Measurements from ENCODE around the gene EIF4E.

The EIF4E gene

GRCh38 chr4:98899277-98899676 lies 29.7 kb downstream of the EIF4E start:
- Histone ChIP-seq H3K79me2 (ENCODE audit: control insufficient read depth, low read length) (peaks cover 98% of the 10 kb centered on the region), H3K4me1 (ENCODE audit: control insufficient read depth, low read length) (no peaks in the 10 kb centered on the region), H3K36me3 (ENCODE audit: control insufficient read depth, low read length) (peaks cover 84% of the 10 kb centered on the region), H3K27ac (ENCODE audit: low read depth, low read length) (no peak overlapping the region), H4K20me1 (ENCODE audit: control insufficient read depth, insufficient read depth, low read depth, low read length) (peaks cover 7% of the 10 kb centered on the region; the same call in 1 of the 2 replicates), H3K27me3 (ENCODE audit: control insufficient read depth, low read length) (no peaks in the 10 kb centered on the region), H3K4me3 (ENCODE audit: low read length) (no peak overlapping the region), H3K9me3 (ENCODE audit: control insufficient read depth, insufficient read depth, low read length) (no peaks in the 10 kb centered on the region), H3F3A (ENCODE audit: control insufficient read depth, insufficient read depth) (0 out of 2 replicates have a peak, but pooled peaks cover 2% of the 10 kb centered on the region), H3K4me2 (ENCODE audit: low read length) (no peak overlapping the region), H3K9me2 (replicated peaks; ENCODE audit: control insufficient read depth, low read length) (no peaks in the 10 kb centered on the region)
- TF ChIP-seq CTCF (IDR thresholded peaks at IDR 0.05; ENCODE audit: low read depth, low read length, poor library complexity, severe bottlenecking) = no peak

GRCh38 chr4:98891478-98892337 lies 37.2 kb downstream of the EIF4E start:
- Histone ChIP-seq H3F3A (ENCODE audit: control insufficient read depth, insufficient read depth) (0 out of 2 replicates have a peak, but pooled peaks cover 4% of the 10 kb centered on the region), H3K9me3 (ENCODE audit: control insufficient read depth, insufficient read depth, low read length) (no peaks in the 10 kb centered on the region), H3K4me1 (ENCODE audit: control insufficient read depth, low read length) (no peaks in the 10 kb centered on the region), H3K4me3 (ENCODE audit: low read length) (no peak overlapping the region), H3K27ac (ENCODE audit: low read depth, low read length) (no peak overlapping the region), H3K27me3 (ENCODE audit: control insufficient read depth, low read length) (no peaks in the 10 kb centered on the region), H3K9me2 (replicated peaks; ENCODE audit: control insufficient read depth, low read length) (no peaks in the 10 kb centered on the region), H3K36me3 (ENCODE audit: control insufficient read depth, low read length) (peaks cover 86% of the 10 kb centered on the region), H3K4me2 (ENCODE audit: low read length) (no peak overlapping the region), H4K20me1 (ENCODE audit: control insufficient read depth, insufficient read depth, low read depth, low read length) (peaks cover 12% of the 10 kb centered on the region; the same call in 1 of the 2 replicates), H3K79me2 (ENCODE audit: control insufficient read depth, low read length) (peaks cover 71% of the 10 kb centered on the region)
- TF ChIP-seq EZH2phosphoT487 (IDR thresholded peaks at IDR 0.05; ENCODE audit: borderline replicate concordance, low read length) = no peak
- TF ChIP-seq CTCF (IDR thresholded peaks at IDR 0.05; ENCODE audit: low read depth, low read length, poor library complexity, severe bottlenecking) = no peak

DNA sequence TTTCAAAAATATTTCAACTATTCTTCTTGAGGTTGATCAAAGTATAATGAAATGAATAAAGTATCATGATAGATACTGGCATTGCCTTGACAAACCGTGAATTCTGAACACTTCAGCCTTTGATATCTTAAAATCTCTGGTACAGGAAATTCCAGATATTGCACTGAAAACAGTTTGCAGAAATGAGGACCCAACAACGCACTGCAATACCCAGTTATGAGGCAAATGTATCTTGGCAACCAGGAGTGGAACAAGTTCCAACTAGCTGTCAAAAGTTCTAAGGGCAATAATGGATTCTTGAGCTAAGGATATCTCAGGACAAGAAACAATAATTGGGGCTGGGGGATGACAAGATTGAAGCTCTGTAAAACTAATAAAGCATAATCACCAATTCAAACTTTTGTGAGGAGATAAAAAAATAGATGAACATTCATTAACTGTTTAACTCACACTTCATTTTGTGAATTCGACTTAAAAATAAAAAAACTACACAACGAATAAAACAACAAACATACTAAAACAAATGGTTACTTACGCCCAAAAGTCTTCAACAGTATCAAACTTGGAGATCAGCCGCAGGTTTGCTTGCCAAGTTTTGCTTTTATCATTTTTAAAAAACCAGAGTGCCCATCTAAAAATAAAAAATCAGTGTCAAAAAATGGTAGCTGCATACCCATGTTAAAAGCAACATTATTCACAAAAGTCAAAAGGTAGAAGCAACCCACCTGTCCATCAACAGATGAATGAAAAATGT lies 38.1 kb downstream of the EIF4E start:
- Histone ChIP-seq H3K79me2 (ENCODE audit: control insufficient read depth, low read length) (peaks cover 65% of the 10 kb centered on the region), H3K9me2 (replicated peaks; ENCODE audit: control insufficient read depth, low read length) (no peaks in the 10 kb centered on the region)
- TF ChIP-seq CTCF (IDR thresholded peaks at IDR 0.05; ENCODE audit: low read depth, low read length, poor library complexity, severe bottlenecking) (no peak), EZH2phosphoT487 (IDR thresholded peaks at IDR 0.05; ENCODE audit: borderline replicate concordance, low read length) (no peak)

More for the DNA sequence above, 38.1 kb downstream of the EIF4E start:
- no peaks in the 10 kb centered on the region for H3K4me1 ChIP-seq (ENCODE audit: control insufficient read depth, low read length)
- H4K20me1 ChIP-seq (ENCODE audit: control insufficient read depth, insufficient read depth, low read depth, low read length) = peaks cover 12% of the 10 kb centered on the region; the same call in 1 of the 2 replicates
- no peaks in the 10 kb centered on the region for H3K9me3 ChIP-seq (ENCODE audit: control insufficient read depth, insufficient read depth, low read length)
- 0 out of 2 replicates have a peak, but pooled peaks cover 4% of the 10 kb centered on the region for H3F3A ChIP-seq (ENCODE audit: control insufficient read depth, insufficient read depth)
- H3K27me3 ChIP-seq (ENCODE audit: control insufficient read depth, low read length) = no peaks in the 10 kb centered on the region
- no peak overlapping the region for H3K27ac ChIP-seq (ENCODE audit: low read depth, low read length)
- no peak overlapping the region for H3K4me2 ChIP-seq (ENCODE audit: low read length)
- no peak overlapping the region for H3K4me3 ChIP-seq (ENCODE audit: low read length)
- peaks cover 91% of the 10 kb centered on the region for H3K36me3 ChIP-seq (ENCODE audit: control insufficient read depth, low read length)
